Neural cell (in vitro differentiated cells): ENCODE results near the gene ZNF292. TPM values are rescaled to one million over a fixed set of nuclear protein-coding genes. Genes with fewer than 3 reads are reported as not detected.

Source experiments
- H2AFZ ChIP-seq: fragments of 200-600, 300-800 bp; sonication (generic), shearing (Covaris generic); 2 replicates; pipeline ENCODE4 v1.6.0; 2014; ENCODE audit warnings: low read depth, mild to moderate bottlenecking, antibody characterized with exemption, low read length, moderate library complexity
- H3F3A ChIP-seq: fragments of 200-600 bp; shearing (Covaris generic); 2 replicates; pipeline ENCODE4 v1.6.1; 2016; ENCODE audit warnings: mild to moderate bottlenecking, moderate library complexity, mixed read lengths, antibody characterized with exemption, low read length; ENCODE audit not compliant: insufficient read depth, poor library complexity, severe bottlenecking
- H3K27ac ChIP-seq: fragments of 200-600, 300-800 bp; sonication (generic), shearing (Covaris generic); 2 replicates; pipeline ENCODE4 v1.5.1; 2014; ENCODE audit warnings: mild to moderate bottlenecking, low read length, moderate library complexity
- H3K27me3 ChIP-seq: fragments of 300-800, 200-600 bp; sonication (generic), shearing (Covaris generic); 2 replicates; pipeline ENCODE4 v1.6.0; 2014; ENCODE audit warnings: mild to moderate bottlenecking, low read depth, low read length, moderate library complexity; ENCODE audit not compliant: insufficient read depth
- H3K36me3 ChIP-seq: fragments of 300-800, 200-600 bp; sonication (generic), shearing (Covaris generic); 2 replicates; pipeline ENCODE4 v1.5.1; 2014; ENCODE audit warnings: mild to moderate bottlenecking, antibody characterized with exemption, low read length, moderate library complexity; ENCODE audit not compliant: insufficient read depth
- H3K4me2 ChIP-seq: fragments of 300-800, 200-600 bp; sonication (generic), shearing (Covaris generic); 2 replicates; pipeline ENCODE4 v1.6.0; 2014; ENCODE audit warnings: mild to moderate bottlenecking, low read length
- H3K4me3 ChIP-seq: fragments of 300-800, 200-600 bp; sonication (generic), shearing (Covaris generic); 2 replicates; pipeline ENCODE4 v1.5.1; 2014; ENCODE audit warnings: mild to moderate bottlenecking, low read length, moderate library complexity
- H3K79me2 ChIP-seq: fragments of 200-600 bp; shearing (Covaris generic); replicated peaks from 2 replicates; pipeline ENCODE4 v1.6.0; 2014; ENCODE audit warnings: mild to moderate bottlenecking, low read length, moderate library complexity; ENCODE audit not compliant: insufficient read depth
- H3K9ac ChIP-seq: fragments of 300-800, 200-600 bp; sonication (generic), shearing (Covaris generic); 2 replicates; pipeline ENCODE4 v1.6.1; 2016; ENCODE audit warnings: mild to moderate bottlenecking, low read length, mixed read lengths
- H3K9me2 ChIP-seq: fragments of 200-600 bp; shearing (Covaris generic); 2 replicates; pipeline ENCODE4 v1.6.1; 2016; ENCODE audit warnings: mild to moderate bottlenecking, low read length, mixed read lengths; ENCODE audit not compliant: insufficient read depth
- H3K9me3 ChIP-seq: fragments of 200-600, 300-800 bp; sonication (generic), shearing (Covaris generic); 2 replicates; pipeline ENCODE4 v1.6.1; 2016; ENCODE audit warnings: mild to moderate bottlenecking, mixed run types, low read length, moderate library complexity, mixed read lengths
- H4K20me1 ChIP-seq: fragments of 200-600 bp; shearing (Covaris generic); 2 replicates; pipeline ENCODE4 v1.6.1; 2016; ENCODE audit warnings: mild to moderate bottlenecking, mixed run types; ENCODE audit not compliant: insufficient read depth
- EP300 ChIP-seq: fragments of 450-650 bp; conservative IDR thresholded peaks from 2 replicates; pipeline ENCODE4 v1.6.1; 2014; ENCODE audit warnings: antibody characterized with exemption, mild to moderate bottlenecking, moderate library complexity; ENCODE audit not compliant: poor library complexity, severe bottlenecking
- EZH2 ChIP-seq: fragments of 200-600, 300-800 bp; shearing (Covaris generic), sonication (generic); IDR thresholded peaks from 2 replicates; pipeline ENCODE4 v1.6.1; 2014; ENCODE audit warnings: antibody characterized with exemption, low read length, borderline replicate concordance, mild to moderate bottlenecking; ENCODE audit not compliant: insufficient read depth, poor library complexity, severe bottlenecking
- MXI1 ChIP-seq: fragments of 450-650 bp; conservative IDR thresholded peaks from 2 replicates; pipeline ENCODE4 v1.6.1; 2014; ENCODE audit warnings: antibody characterized with exemption, mild to moderate bottlenecking; ENCODE audit not compliant: poor library complexity, severe bottlenecking
- POLR2AphosphoS5 ChIP-seq: IDR thresholded peaks from 2 replicates; pipeline ENCODE4 v1.6.1; 2012
- RAD21 ChIP-seq: fragments of 450-650 bp; conservative IDR thresholded peaks from 2 replicates; pipeline ENCODE4 v1.6.1; 2014; ENCODE audit warnings: antibody characterized with exemption, mild to moderate bottlenecking, moderate library complexity
- SMC3 ChIP-seq: fragments of 450-650 bp; conservative IDR thresholded peaks from 2 replicates; pipeline ENCODE4 v1.6.1; 2014; ENCODE audit warnings: antibody characterized with exemption, mild to moderate bottlenecking, moderate library complexity; ENCODE audit not compliant: poor library complexity
- TAF1 ChIP-seq: IDR thresholded peaks from 2 replicates; pipeline ENCODE4 v1.6.1; 2012; ENCODE audit warnings: low read depth
- polyA plus RNA-seq: library from polyadenylated mRNA; depleted of rRNA; stranded (reverse); fragments of >200 nt; gene quantifications from 2 replicates; pipeline ENCODE4 v1.2.3, GENCODE V29; 2014
- TF ChIP-seq, protein P1 (sequence below): IDR thresholded peaks from 2 replicates; pipeline ENCODE4 v1.6.1; 2012; ENCODE audit warnings: borderline replicate concordance
- TF ChIP-seq, protein P2 (sequence below): fragments of 450-650 bp; IDR thresholded peaks from 2 replicates; pipeline ENCODE4 v1.5.1; 2014; ENCODE audit warnings: antibody characterized with exemption, mild to moderate bottlenecking, moderate library complexity; ENCODE audit not compliant: poor library complexity, severe bottlenecking

Gene ZNF292
- polyA plus RNA-seq, 1 donor from 2014 or later: 29.8 TPM

DNA sequence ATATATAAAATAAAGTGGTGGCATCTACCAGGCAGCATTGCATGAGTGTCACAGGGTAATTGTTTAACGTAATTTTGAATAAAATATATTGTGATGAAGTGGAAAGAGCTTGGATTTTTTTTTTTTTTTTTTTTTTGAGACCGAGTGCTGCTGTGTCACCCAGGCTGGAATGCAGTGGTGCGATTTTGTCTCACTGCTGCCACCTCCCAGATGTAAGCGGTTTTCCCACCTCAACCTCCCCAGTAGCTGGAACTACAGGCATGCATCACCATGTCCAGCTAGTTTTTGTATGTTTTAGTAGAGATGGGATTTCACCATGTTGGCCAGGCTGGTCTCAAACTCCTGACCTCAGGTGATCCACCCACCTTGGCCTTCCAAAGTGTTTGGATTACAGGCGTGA lies 85.9 kb downstream of the ZNF292 start:
- H3K27me3 ChIP-seq: no peaks in the 10 kb centered on the region
- TF ChIP-seq RAD21 (no peak), MXI1 (no peak), EP300 (no peak), POLR2AphosphoS5 (no peak), TAF1 (no peak), SMC3 (no peak), EZH2 (no peak)
- TF ChIP-seq, protein P1, sequence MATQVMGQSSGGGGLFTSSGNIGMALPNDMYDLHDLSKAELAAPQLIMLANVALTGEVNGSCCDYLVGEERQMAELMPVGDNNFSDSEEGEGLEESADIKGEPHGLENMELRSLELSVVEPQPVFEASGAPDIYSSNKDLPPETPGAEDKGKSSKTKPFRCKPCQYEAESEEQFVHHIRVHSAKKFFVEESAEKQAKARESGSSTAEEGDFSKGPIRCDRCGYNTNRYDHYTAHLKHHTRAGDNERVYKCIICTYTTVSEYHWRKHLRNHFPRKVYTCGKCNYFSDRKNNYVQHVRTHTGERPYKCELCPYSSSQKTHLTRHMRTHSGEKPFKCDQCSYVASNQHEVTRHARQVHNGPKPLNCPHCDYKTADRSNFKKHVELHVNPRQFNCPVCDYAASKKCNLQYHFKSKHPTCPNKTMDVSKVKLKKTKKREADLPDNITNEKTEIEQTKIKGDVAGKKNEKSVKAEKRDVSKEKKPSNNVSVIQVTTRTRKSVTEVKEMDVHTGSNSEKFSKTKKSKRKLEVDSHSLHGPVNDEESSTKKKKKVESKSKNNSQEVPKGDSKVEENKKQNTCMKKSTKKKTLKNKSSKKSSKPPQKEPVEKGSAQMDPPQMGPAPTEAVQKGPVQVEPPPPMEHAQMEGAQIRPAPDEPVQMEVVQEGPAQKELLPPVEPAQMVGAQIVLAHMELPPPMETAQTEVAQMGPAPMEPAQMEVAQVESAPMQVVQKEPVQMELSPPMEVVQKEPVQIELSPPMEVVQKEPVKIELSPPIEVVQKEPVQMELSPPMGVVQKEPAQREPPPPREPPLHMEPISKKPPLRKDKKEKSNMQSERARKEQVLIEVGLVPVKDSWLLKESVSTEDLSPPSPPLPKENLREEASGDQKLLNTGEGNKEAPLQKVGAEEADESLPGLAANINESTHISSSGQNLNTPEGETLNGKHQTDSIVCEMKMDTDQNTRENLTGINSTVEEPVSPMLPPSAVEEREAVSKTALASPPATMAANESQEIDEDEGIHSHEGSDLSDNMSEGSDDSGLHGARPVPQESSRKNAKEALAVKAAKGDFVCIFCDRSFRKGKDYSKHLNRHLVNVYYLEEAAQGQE: no peak
- TF ChIP-seq, protein P2, sequence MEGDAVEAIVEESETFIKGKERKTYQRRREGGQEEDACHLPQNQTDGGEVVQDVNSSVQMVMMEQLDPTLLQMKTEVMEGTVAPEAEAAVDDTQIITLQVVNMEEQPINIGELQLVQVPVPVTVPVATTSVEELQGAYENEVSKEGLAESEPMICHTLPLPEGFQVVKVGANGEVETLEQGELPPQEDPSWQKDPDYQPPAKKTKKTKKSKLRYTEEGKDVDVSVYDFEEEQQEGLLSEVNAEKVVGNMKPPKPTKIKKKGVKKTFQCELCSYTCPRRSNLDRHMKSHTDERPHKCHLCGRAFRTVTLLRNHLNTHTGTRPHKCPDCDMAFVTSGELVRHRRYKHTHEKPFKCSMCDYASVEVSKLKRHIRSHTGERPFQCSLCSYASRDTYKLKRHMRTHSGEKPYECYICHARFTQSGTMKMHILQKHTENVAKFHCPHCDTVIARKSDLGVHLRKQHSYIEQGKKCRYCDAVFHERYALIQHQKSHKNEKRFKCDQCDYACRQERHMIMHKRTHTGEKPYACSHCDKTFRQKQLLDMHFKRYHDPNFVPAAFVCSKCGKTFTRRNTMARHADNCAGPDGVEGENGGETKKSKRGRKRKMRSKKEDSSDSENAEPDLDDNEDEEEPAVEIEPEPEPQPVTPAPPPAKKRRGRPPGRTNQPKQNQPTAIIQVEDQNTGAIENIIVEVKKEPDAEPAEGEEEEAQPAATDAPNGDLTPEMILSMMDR: no peak
- no peaks in the 10 kb centered on the region for H3K9me2 ChIP-seq
- no peak overlapping the region for H3K4me3 ChIP-seq
- no peak overlapping the region for H2AFZ ChIP-seq
- H3K9ac ChIP-seq: no peak overlapping the region
- no peaks in the 10 kb centered on the region for H3K9me3 ChIP-seq
- peaks cover 12% of the 10 kb centered on the region for H3K79me2 ChIP-seq
- peaks cover 18% of the 10 kb centered on the region for H3K36me3 ChIP-seq
- no peak overlapping the region for H3K4me2 ChIP-seq
- H4K20me1 ChIP-seq: no peaks in the 10 kb centered on the region
- H3F3A ChIP-seq: peaks cover 2% of the 10 kb centered on the region
- no peak overlapping the region for H3K27ac ChIP-seq

DNA sequence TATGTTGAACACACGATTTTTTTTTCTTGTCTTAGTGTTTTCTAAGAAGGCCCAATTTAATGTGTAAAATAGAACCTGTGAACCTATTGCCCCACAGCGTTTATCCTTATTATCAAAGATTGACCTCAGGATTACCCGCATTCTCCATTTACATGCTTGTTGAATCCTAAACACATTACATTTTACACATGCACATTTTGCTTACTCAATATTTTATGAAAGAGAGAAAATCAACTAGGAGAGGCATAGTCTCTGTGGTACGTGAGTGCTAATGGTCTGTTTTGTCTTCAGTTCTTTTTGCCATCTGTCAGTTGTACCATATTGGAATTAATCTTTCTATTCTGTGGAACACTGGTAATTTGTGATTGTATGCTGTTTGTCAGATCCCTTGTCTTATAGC lies 86.9 kb downstream of the ZNF292 start:
- H4K20me1 ChIP-seq: no peaks in the 10 kb centered on the region
- peaks cover 12% of the 10 kb centered on the region for H3K79me2 ChIP-seq
- no peaks in the 10 kb centered on the region for H3K27me3 ChIP-seq
- no peaks in the 10 kb centered on the region for H3K9me3 ChIP-seq
- no peak overlapping the region for H3K4me3 ChIP-seq
- H3K4me2 ChIP-seq: no peak overlapping the region
- TF ChIP-seq, protein P2: no peak
- no peak for TF ChIP-seq EP300
- no peak for TF ChIP-seq POLR2AphosphoS5
- TF ChIP-seq SMC3: no peak
- TF ChIP-seq TAF1: no peak
- TF ChIP-seq EZH2: no peak
- TF ChIP-seq RAD21: no peak
- TF ChIP-seq MXI1: no peak
- TF ChIP-seq, protein P1: no peak
- H3K9ac ChIP-seq: no peak overlapping the region
- peaks cover 2% of the 10 kb centered on the region for H3F3A ChIP-seq
- no peak overlapping the region for H3K27ac ChIP-seq
- H3K9me2 ChIP-seq: no peaks in the 10 kb centered on the region
- H2AFZ ChIP-seq: no peak overlapping the region
- peaks cover 20% of the 10 kb centered on the region for H3K36me3 ChIP-seq
